Fibroblast of the aortic adventitia (primary cell): ENCODE data around the gene DIPK1A. TPM values are rescaled to one million over a fixed set of nuclear protein-coding genes. Genes with fewer than 3 reads are reported as not detected.

Experiments
- DNase-seq: peaks from one replicate; pipeline ENCODE4 v3.0.0-alpha.2; 2010; ENCODE audit warnings: low read depth
- H3K4me3 ChIP-seq: 2 replicates; pipeline ENCODE4 v1.5.1; 2011; ENCODE audit warnings: low read depth, mild to moderate bottlenecking, control low read depth, low read length, moderate library complexity
- total RNA-seq: library from RNA; depleted of rRNA; stranded (reverse); fragments of >200 nt; gene quantifications from 2 replicates; pipeline ENCODE4 v1.2.3, GENCODE V29; 2012; ENCODE audit warnings: low replicate concordance
- TF ChIP-seq, protein P1 (sequence below): IDR thresholded peaks from 2 replicates; pipeline ENCODE4 v1.5.1; 2011; ENCODE audit warnings: mild to moderate bottlenecking, low read length, control low read depth, inconsistent platforms; ENCODE audit not compliant: insufficient read depth

Gene DIPK1A
- total RNA-seq, 1 donor = 17.1 TPM

DNA sequence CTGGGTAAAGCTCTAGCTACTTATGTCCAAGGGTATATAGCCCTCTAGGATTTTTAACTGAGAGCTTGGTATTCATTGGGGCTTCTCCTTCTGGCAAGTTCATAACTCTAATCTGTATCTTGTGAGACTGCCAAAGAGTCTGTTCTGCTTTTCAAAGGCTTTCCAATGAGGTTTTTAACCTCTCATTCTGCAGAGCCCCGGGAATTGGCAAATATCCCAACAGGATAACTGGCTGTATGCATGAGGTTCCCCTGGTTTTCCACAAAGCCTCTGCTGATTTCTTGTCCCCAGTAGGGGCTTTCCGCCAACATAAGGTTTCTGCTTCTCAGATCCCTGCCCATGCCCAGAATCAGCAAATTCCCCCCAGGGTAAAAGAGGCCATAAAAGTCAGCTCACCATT, 88.5 kb downstream of the DIPK1A start:
- DNase-seq = peak; percentile 35
- TF ChIP-seq, protein P1, sequence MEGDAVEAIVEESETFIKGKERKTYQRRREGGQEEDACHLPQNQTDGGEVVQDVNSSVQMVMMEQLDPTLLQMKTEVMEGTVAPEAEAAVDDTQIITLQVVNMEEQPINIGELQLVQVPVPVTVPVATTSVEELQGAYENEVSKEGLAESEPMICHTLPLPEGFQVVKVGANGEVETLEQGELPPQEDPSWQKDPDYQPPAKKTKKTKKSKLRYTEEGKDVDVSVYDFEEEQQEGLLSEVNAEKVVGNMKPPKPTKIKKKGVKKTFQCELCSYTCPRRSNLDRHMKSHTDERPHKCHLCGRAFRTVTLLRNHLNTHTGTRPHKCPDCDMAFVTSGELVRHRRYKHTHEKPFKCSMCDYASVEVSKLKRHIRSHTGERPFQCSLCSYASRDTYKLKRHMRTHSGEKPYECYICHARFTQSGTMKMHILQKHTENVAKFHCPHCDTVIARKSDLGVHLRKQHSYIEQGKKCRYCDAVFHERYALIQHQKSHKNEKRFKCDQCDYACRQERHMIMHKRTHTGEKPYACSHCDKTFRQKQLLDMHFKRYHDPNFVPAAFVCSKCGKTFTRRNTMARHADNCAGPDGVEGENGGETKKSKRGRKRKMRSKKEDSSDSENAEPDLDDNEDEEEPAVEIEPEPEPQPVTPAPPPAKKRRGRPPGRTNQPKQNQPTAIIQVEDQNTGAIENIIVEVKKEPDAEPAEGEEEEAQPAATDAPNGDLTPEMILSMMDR = no peak
- H3K4me3 ChIP-seq = no peak overlapping the region

GRCh38 chr1:92870591-92870990, 90.7 kb downstream of the DIPK1A start:
- TF ChIP-seq, protein P1 = no peak
- DNase-seq = no peak
- H3K4me3 ChIP-seq = no peak overlapping the region

DNA sequence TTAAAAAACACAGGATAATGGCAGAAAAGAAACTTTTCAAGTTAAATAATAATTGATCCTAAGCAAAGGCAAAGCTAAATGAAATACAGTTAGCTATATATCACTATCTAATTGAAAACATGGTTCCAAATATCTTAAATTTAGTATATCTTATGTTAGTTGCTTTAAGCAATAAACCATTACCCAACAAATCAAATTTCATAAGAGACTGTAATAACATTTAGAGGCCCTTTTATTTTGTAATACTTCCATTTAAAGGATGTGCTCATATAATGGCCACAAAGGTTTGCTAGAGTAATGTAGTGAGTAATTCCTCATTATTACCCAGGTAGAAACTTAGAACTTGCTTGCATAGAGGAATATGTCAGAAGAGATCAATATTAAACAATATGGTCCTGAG, 97.1 kb downstream of the DIPK1A start:
- TF ChIP-seq, protein P1 = no peak
- H3K4me3 ChIP-seq = no peak overlapping the region
- no peak for DNase-seq

DNA sequence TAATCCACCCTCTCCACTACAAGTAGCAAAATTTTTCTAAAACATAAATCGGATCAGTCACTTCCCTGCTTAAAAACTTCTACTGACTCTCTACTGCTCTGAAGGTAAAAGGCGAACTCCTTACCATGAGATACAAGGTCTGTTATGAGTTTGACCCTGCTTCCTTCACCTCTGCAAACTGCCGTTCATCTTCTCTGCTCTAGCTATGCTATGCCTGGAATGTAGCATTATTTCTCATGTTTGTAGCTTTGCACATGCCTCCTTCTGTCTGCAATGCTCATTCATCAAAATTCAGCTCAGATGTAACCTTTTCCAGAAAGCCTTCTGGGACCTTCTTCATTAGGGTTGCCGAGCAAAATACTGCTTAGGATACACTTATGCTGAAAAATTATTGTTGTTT, 98.7 kb downstream of the DIPK1A start:
- H3K4me3 ChIP-seq = no peak overlapping the region
- no peak for DNase-seq
- TF ChIP-seq, protein P1 = no peak

GRCh38 chr1:92859400-92860039, 101.7 kb downstream of the DIPK1A start:
- no peak for DNase-seq
- H3K4me3 ChIP-seq = no peak overlapping the region
- TF ChIP-seq, protein P1 = no peak

DNA sequence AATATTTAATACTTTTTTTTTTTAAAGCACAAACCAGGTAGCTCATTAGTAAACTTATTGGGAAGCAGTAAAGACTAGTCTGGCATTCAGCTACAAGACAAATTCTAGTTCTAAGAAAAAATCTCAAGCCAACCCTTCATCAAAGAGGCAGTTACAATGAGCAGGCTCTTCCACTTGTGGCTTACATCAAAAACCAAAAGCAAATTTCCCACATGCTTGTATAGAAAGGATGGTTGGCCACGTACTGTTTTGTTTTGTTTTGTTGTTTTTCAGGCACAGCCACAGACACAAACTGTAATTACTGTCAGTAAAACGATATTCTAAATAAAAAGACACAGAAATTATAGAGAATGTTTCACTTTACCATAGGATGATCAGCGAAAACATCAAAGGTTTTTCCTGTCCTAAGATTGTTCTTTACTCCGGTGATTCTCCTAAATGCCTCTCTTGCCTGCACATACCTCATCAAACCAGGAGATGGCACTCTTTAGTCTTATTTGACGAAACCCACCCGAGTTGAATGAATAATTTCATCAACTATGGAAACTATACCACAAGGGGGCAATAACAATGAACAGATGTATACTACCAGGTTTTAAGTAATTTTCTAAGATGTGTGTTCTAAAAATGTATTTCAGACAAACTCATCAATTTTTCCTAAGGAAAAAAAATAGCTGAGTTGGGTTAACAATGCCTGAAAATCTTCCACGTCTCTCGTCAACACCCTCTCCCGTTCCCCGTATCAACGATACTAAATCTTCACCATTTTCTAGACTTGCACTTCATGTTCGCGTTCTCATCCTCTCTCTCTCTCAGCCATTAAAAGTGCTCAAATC, 102.5 kb downstream of the DIPK1A start:
- TF ChIP-seq, protein P1 = peak; percentile 90
- DNase-seq = peak; percentile 91
- no peak overlapping the region for H3K4me3 ChIP-seq
